Measurements from ENCODE around the gene KCNH8. TPM values are rescaled to one million over a fixed set of nuclear protein-coding genes. Genes with fewer than 3 reads are reported as not detected.

Gene KCNH8
- total RNA-seq, 1 experiment from 2014 or later = 0.12 TPM

- ChIA-PET POLR2A (no interaction called here), RAD21 (ENCODE audit: low non-redundant PET in 1 of 2, low total read pairs in 2 of 2, uncharacterized antibody in 2 of 2, unreplicated experiment in 2 of 2) (no interaction called here), CTCF (no interaction called here)
- H3K9me3 ChIP-seq (ENCODE audit: control insufficient read depth in 1 of 2, insufficient read depth in 1 of 2, low read depth in 1 of 2, low read length in 2 of 2) = peaks cover 6 to 7% of the 10 kb centered on the region in 2 experiments; a peak in 1 of 4 replicates
- no peaks in the 10 kb centered on the region for H3K79me2 ChIP-seq (ENCODE audit: insufficient read depth, low read length)
- DNase-seq (ENCODE audit: low read depth, low spot score) (no peak), ATAC-seq (no peak)
- BruUV-seq (replicated peaks) = no TSS peak
- H2AFZ ChIP-seq (ENCODE audit: low read depth, low read length, poor library complexity, severe bottlenecking) = no peak overlapping the region
- H3K4me1 ChIP-seq (ENCODE audit: control insufficient read depth in 1 of 2, insufficient read depth in 2 of 2, low read length in 2 of 2) = no peaks in the 10 kb centered on the region
- H3K27me3 ChIP-seq (ENCODE audit: insufficient read depth, low read length) = no peaks in the 10 kb centered on the region
- no peak overlapping the region for H3K4me3 ChIP-seq (replicated peaks in 1 of 2; ENCODE audit: low read depth in 1 of 2, low read length in 2 of 2)
- intact Hi-C loops (cut with micrococcal nuclease) = no loop called here
- H3K4me2 ChIP-seq (ENCODE audit: low read length) = no peak overlapping the region
- H3K27ac ChIP-seq (ENCODE audit: low read depth, low read length) = no peak overlapping the region
- no peak for TF ChIP-seq RAD21 (IDR thresholded peaks at IDR 0.05; ENCODE audit: low read depth)
- TF ChIP-seq ELF1 (IDR thresholded peaks at IDR 0.05; ENCODE audit: borderline replicate concordance, low read depth) = no peak
- TF ChIP-seq POLR2A (IDR thresholded peaks at IDR 0.05; ENCODE audit: borderline replicate concordance, extremely low read depth, insufficient read depth, insufficient read length) = no peak
- no peak for TF ChIP-seq ATF3 (IDR thresholded peaks at IDR 0.05)
- no peak for TF ChIP-seq YY1 (IDR thresholded peaks at IDR 0.05; ENCODE audit: extremely low read depth, insufficient replicate concordance, low read depth, low read length)
- no peak for TF ChIP-seq REST (IDR thresholded peaks at IDR 0.05; ENCODE audit: low read depth)
- no peak for TF ChIP-seq EGR1 (IDR thresholded peaks at IDR 0.05; ENCODE audit: low read depth)
- TF ChIP-seq ZBTB33 (IDR thresholded peaks at IDR 0.05; ENCODE audit: extremely low read depth, insufficient replicate concordance, low read length) = no peak
- TF ChIP-seq SIN3A (IDR thresholded peaks at IDR 0.05; ENCODE audit: low read depth) = no peak
- no peak for TF ChIP-seq TCF7L2 (IDR thresholded peaks at IDR 0.05; ENCODE audit: borderline replicate concordance, extremely low read depth, insufficient read depth, insufficient read length)
- TF ChIP-seq FOSL1 (IDR thresholded peaks at IDR 0.05; ENCODE audit: low read depth) = no peak
- no peaks in the 10 kb centered on the region for H3K36me3 ChIP-seq (ENCODE audit: control insufficient read depth in 1 of 2, insufficient read depth in 2 of 2, low read length in 2 of 2)
- H3K9me2 ChIP-seq (ENCODE audit: insufficient read depth) = no peaks in the 10 kb centered on the region
- no peaks in the 10 kb centered on the region for H4K20me1 ChIP-seq (ENCODE audit: insufficient read depth)
- H3K9ac ChIP-seq (ENCODE audit: low read length) = no peak overlapping the region
These were observed 145.0 kb downstream of the KCNH8 start for GRCh38 chr3:19293295-19293694.

Measured in HCT116 (cell line).